HEK293 (cell line): ENCODE results near the gene MTARC1.

Experiments used
- BCL11B ChIP-seq: fragments of 450-650 bp; formaldehyde crosslinking; IDR thresholded peaks from 2 replicates; pipeline ENCODE4 v1.5.1; 2016; ENCODE audit warnings: low read depth, missing biosample characterization, missing genetic modification characterization
- GLI2 ChIP-seq: fragments of 450-650 bp; formaldehyde crosslinking; IDR thresholded peaks from 2 replicates; pipeline ENCODE4; 2017; ENCODE audit warnings: missing biosample characterization, missing genetic modification characterization, low read depth, borderline replicate concordance
- IKZF3 ChIP-seq: fragments of 450-650 bp; IDR thresholded peaks from 2 replicates; pipeline ENCODE4 v1.5.0; 2018; ENCODE audit warnings: missing biosample characterization, mild to moderate bottlenecking, missing genetic modification characterization, moderate library complexity
- INSM2 ChIP-seq: fragments of 450-650 bp; formaldehyde crosslinking; IDR thresholded peaks from 2 replicates; pipeline ENCODE4 v1.5.1; 2016; ENCODE audit warnings: missing biosample characterization, missing genetic modification characterization
- KLF8 ChIP-seq: fragments of 450-650 bp; formaldehyde crosslinking; IDR thresholded peaks from 2 replicates; pipeline ENCODE4 v1.5.1; 2016; ENCODE audit warnings: missing biosample characterization, missing genetic modification characterization
- KLF9 ChIP-seq: fragments of 450-650 bp; formaldehyde crosslinking; IDR thresholded peaks from 2 replicates; pipeline ENCODE4 v1.5.1; 2016; ENCODE audit warnings: missing biosample characterization, missing genetic modification characterization, low read depth
- MYNN ChIP-seq: fragments of 450-650 bp; formaldehyde crosslinking; IDR thresholded peaks from 2 replicates; pipeline ENCODE4 v1.5.1; 2016; ENCODE audit warnings: missing biosample characterization, missing genetic modification characterization, borderline replicate concordance
- RBAK ChIP-seq: fragments of 450-650 bp; formaldehyde crosslinking; IDR thresholded peaks from 2 replicates; pipeline ENCODE4 v1.5.1; 2016; ENCODE audit warnings: missing biosample characterization, missing genetic modification characterization
- SALL2 ChIP-seq: fragments of 450-650 bp; formaldehyde crosslinking; IDR thresholded peaks from 2 replicates; pipeline ENCODE4 v1.5.0; 2017; ENCODE audit warnings: missing biosample characterization, mild to moderate bottlenecking, missing genetic modification characterization, borderline replicate concordance
- SP7 ChIP-seq: fragments of 450-650 bp; formaldehyde crosslinking; IDR thresholded peaks from 2 replicates; pipeline ENCODE4 v1.5.1; 2016; ENCODE audit warnings: missing biosample characterization, missing genetic modification characterization
- TCF7L2 ChIP-seq: IDR thresholded peaks from 2 replicates; pipeline ENCODE4 v1.6.1; 2011; ENCODE audit warnings: low read depth, mild to moderate bottlenecking, inconsistent platforms, low read length, moderate library complexity, borderline replicate concordance
- ZBTB10 ChIP-seq: fragments of 450-650 bp; formaldehyde crosslinking; IDR thresholded peaks from 2 replicates; pipeline ENCODE4 v1.5.1; 2016; ENCODE audit warnings: missing biosample characterization, missing genetic modification characterization
- ZFP41 ChIP-seq: fragments of 450-650 bp; formaldehyde crosslinking; IDR thresholded peaks from 2 replicates; pipeline ENCODE4 v1.5.1; 2016; ENCODE audit warnings: missing biosample characterization, missing genetic modification characterization, borderline replicate concordance
- ZNF10 ChIP-seq: fragments of 450-650 bp; formaldehyde crosslinking; IDR thresholded peaks from 2 replicates; pipeline ENCODE4 v1.5.1; 2017; ENCODE audit warnings: missing biosample characterization, missing genetic modification characterization
- ZNF202 ChIP-seq: fragments of 450-650 bp; formaldehyde crosslinking; IDR thresholded peaks from 2 replicates; pipeline ENCODE4 v1.5.1; 2016; ENCODE audit warnings: missing biosample characterization, missing genetic modification characterization, borderline replicate concordance
- ZNF214 ChIP-seq: fragments of 450-650 bp; formaldehyde crosslinking; IDR thresholded peaks from 2 replicates; pipeline ENCODE4 v1.5.1; 2017; ENCODE audit warnings: missing biosample characterization, mild to moderate bottlenecking, missing genetic modification characterization, borderline replicate concordance
- ZNF24 ChIP-seq: fragments of 450-650 bp; formaldehyde crosslinking; IDR thresholded peaks from 2 replicates; pipeline ENCODE4 v1.5.1; 2016; ENCODE audit warnings: missing biosample characterization, missing genetic modification characterization
- ZNF292 ChIP-seq: fragments of 450-650 bp; formaldehyde crosslinking; IDR thresholded peaks from 2 replicates; pipeline ENCODE4 v1.5.1; 2016; ENCODE audit warnings: low read depth, missing biosample characterization, missing genetic modification characterization, borderline replicate concordance
- ZNF335 ChIP-seq: fragments of 450-650 bp; formaldehyde crosslinking; conservative IDR thresholded peaks from 2 replicates; pipeline ENCODE4 v1.5.1; 2016; ENCODE audit warnings: missing biosample characterization, missing genetic modification characterization
- ZNF416 ChIP-seq: fragments of 450-650 bp; formaldehyde crosslinking; IDR thresholded peaks from 2 replicates; pipeline ENCODE4 v1.5.1; 2016; ENCODE audit warnings: missing biosample characterization, missing genetic modification characterization
- ZNF433 ChIP-seq: fragments of 450-650 bp; formaldehyde crosslinking; IDR thresholded peaks from 2 replicates; pipeline ENCODE4 v1.5.1; 2016; ENCODE audit warnings: missing biosample characterization, missing genetic modification characterization, low read depth
- ZNF514 ChIP-seq: fragments of 450-650 bp; formaldehyde crosslinking; IDR thresholded peaks from 2 replicates; pipeline ENCODE4 v1.5.1; 2016; ENCODE audit warnings: missing biosample characterization, missing genetic modification characterization
- ZNF530 ChIP-seq: fragments of 450-650 bp; formaldehyde crosslinking; IDR thresholded peaks from 2 replicates; pipeline ENCODE4 v1.5.1; 2016; ENCODE audit warnings: low read depth, missing biosample characterization, missing genetic modification characterization
- ZNF549 ChIP-seq: fragments of 450-650 bp; IDR thresholded peaks from 2 replicates; pipeline ENCODE4 v1.5.1; 2018; ENCODE audit warnings: missing biosample characterization, missing genetic modification characterization, mild to moderate bottlenecking, inconsistent platforms, moderate library complexity
- ZNF560 ChIP-seq: fragments of 450-650 bp; formaldehyde crosslinking; IDR thresholded peaks from 2 replicates; pipeline ENCODE4 v1.5.1; 2017; ENCODE audit warnings: missing biosample characterization, missing genetic modification characterization, borderline replicate concordance
- ZNF701 ChIP-seq: fragments of 450-650 bp; formaldehyde crosslinking; IDR thresholded peaks from 2 replicates; pipeline ENCODE4 v1.5.1; 2016; ENCODE audit warnings: missing biosample characterization, missing genetic modification characterization
- ZNF704 ChIP-seq: fragments of 450-650 bp; formaldehyde crosslinking; IDR thresholded peaks from 2 replicates; pipeline ENCODE4 v1.5.1; 2016; ENCODE audit warnings: missing biosample characterization, missing genetic modification characterization
- ZNF768 ChIP-seq: fragments of 450-650 bp; formaldehyde crosslinking; IDR thresholded peaks from 2 replicates; pipeline ENCODE4 v1.5.1; 2018; ENCODE audit warnings: missing biosample characterization, mild to moderate bottlenecking, missing genetic modification characterization
- ZNF792 ChIP-seq: fragments of 450-650 bp; formaldehyde crosslinking; IDR thresholded peaks from 2 replicates; pipeline ENCODE4 v1.5.1; 2016; ENCODE audit warnings: missing biosample characterization, missing genetic modification characterization
- TF ChIP-seq, protein P1 (sequence below): fragments of 450-650 bp; formaldehyde crosslinking; IDR thresholded peaks from 2 replicates; pipeline ENCODE4 v1.5.1; 2017; ENCODE audit warnings: missing biosample characterization, missing genetic modification characterization
- TF ChIP-seq, protein P2 (sequence below): fragments of 450-650 bp; formaldehyde crosslinking; IDR thresholded peaks from 2 replicates; pipeline ENCODE4 v1.5.1; 2017; ENCODE audit warnings: missing biosample characterization, missing genetic modification characterization
- TF ChIP-seq, protein P3 (sequence below): fragments of 450-650 bp; formaldehyde crosslinking; IDR thresholded peaks from 2 replicates; pipeline ENCODE4 v1.5.1; 2016; ENCODE audit warnings: missing biosample characterization, missing genetic modification characterization

Gene MTARC1

DNA sequence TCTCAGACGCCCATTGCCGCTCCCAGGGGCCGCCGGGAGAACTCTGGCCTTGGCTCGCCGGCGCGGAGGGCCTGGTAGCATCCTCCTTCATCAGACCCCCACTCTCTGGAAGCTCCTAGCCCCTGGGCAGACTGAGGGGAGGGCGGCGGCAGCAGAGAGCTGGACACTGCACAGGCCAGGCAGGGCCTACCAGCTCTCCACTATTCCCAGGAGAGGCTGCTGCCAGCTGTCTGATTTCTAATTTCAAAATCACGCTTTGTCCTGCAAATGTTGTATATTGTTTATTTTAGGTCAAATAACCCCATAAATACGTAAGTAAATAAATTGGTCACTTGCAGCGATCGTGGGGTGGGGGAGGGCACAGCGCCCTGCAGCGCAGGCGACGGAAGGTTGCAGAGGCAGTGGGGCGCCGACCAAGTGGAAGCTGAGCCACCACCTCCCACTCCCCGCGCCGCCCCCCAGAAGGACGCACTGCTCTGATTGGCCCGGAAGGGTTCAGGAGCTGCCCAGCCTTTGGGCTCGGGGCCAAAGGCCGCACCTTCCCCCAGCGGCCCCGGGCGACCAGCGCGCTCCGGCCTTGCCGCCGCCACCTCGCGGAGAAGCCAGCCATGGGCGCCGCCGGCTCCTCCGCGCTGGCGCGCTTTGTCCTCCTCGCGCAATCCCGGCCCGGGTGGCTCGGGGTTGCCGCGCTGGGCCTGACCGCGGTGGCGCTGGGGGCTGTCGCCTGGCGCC is at the start of gene MTARC1 (continued):
- no peak for TF ChIP-seq ZNF704 (tag by site-specific recombination)
- peak; percentile 90 for TF ChIP-seq ZNF335 (tag by site-specific recombination)
- peak; percentile 37; the same call in 1 of the 2 replicates for TF ChIP-seq INSM2 (tag by site-specific recombination)
- peak; percentile 66 for TF ChIP-seq SP7 (tag by site-specific recombination)
- TF ChIP-seq ZNF292 (tag by site-specific recombination) = no peak
- TF ChIP-seq ZBTB10 = peak; percentile 66; the same call in 1 of the 2 replicates
- TF ChIP-seq IKZF3 (tag by site-specific recombination) = peak; percentile 35; the same call in 1 of the 2 replicates
- no peak for TF ChIP-seq ZNF514 (tag by site-specific recombination)
- TF ChIP-seq, protein P1, sequence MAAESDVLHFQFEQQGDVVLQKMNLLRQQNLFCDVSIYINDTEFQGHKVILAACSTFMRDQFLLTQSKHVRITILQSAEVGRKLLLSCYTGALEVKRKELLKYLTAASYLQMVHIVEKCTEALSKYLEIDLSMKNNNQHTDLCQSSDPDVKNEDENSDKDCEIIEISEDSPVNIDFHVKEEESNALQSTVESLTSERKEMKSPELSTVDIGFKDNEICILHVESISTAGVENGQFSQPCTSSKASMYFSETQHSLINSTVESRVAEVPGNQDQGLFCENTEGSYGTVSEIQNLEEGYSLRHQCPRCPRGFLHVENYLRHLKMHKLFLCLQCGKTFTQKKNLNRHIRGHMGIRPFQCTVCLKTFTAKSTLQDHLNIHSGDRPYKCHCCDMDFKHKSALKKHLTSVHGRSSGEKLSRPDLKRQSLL (tag by site-specific recombination) = peak; percentile 80
- no peak for TF ChIP-seq ZNF416 (tag by site-specific recombination)
- TF ChIP-seq ZNF792 (tag by site-specific recombination) = no peak
- TF ChIP-seq RBAK = no peak
- TF ChIP-seq ZNF202 = no peak
- TF ChIP-seq GLI2 (tag by site-specific recombination) = no peak; the same call in 1 of the 2 replicates
- no peak for TF ChIP-seq ZNF768 (tag by site-specific recombination)
- no peak for TF ChIP-seq KLF9 (tag by site-specific recombination)
- TF ChIP-seq, protein P2, sequence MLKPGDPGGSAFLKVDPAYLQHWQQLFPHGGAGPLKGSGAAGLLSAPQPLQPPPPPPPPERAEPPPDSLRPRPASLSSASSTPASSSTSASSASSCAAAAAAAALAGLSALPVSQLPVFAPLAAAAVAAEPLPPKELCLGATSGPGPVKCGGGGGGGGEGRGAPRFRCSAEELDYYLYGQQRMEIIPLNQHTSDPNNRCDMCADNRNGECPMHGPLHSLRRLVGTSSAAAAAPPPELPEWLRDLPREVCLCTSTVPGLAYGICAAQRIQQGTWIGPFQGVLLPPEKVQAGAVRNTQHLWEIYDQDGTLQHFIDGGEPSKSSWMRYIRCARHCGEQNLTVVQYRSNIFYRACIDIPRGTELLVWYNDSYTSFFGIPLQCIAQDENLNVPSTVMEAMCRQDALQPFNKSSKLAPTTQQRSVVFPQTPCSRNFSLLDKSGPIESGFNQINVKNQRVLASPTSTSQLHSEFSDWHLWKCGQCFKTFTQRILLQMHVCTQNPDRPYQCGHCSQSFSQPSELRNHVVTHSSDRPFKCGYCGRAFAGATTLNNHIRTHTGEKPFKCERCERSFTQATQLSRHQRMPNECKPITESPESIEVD (tag by site-specific recombination) = peak; percentile 58
- peak; percentile 58; the same call in 1 of the 2 replicates for TF ChIP-seq ZNF10 (tag by site-specific recombination)
- no peak; the same call in 1 of the 2 replicates for TF ChIP-seq TCF7L2
- TF ChIP-seq MYNN = no peak
- TF ChIP-seq ZNF560 (tag by site-specific recombination) = no peak
- TF ChIP-seq, protein P3, sequence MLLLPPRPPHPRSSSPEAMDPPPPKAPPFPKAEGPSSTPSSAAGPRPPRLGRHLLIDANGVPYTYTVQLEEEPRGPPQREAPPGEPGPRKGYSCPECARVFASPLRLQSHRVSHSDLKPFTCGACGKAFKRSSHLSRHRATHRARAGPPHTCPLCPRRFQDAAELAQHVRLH (tag by site-specific recombination) = no peak
- peak; percentile 37; the same call in 1 of the 2 replicates for TF ChIP-seq BCL11B
- TF ChIP-seq ZNF701 = no peak
- no peak for TF ChIP-seq ZFP41 (tag by site-specific recombination)
- peak; percentile 91 for TF ChIP-seq ZNF24 (tag by site-specific recombination)
- TF ChIP-seq ZNF549 (tag by site-specific recombination) = no peak
- TF ChIP-seq ZNF530 (tag by site-specific recombination) = no peak
- TF ChIP-seq ZNF433 (tag by site-specific recombination) = no peak
- TF ChIP-seq SALL2 (tag by site-specific recombination) = no peak
- TF ChIP-seq ZNF214 = no peak
- peak; percentile 92 for TF ChIP-seq KLF8 (tag by site-specific recombination)
